ENCODE measurements around the gene OFD1.
"Not testable (repeated sequence)": the region's sequence is repeated elsewhere in the genome, so short reads cannot be mapped to it uniquely, and the experiment has no call there.

Gene OFD1

GRCh38 chrX:13721819-13722519 is 12.6 kb upstream of the OFD1 start (continued):
- TF ChIP-seq, protein P1, sequence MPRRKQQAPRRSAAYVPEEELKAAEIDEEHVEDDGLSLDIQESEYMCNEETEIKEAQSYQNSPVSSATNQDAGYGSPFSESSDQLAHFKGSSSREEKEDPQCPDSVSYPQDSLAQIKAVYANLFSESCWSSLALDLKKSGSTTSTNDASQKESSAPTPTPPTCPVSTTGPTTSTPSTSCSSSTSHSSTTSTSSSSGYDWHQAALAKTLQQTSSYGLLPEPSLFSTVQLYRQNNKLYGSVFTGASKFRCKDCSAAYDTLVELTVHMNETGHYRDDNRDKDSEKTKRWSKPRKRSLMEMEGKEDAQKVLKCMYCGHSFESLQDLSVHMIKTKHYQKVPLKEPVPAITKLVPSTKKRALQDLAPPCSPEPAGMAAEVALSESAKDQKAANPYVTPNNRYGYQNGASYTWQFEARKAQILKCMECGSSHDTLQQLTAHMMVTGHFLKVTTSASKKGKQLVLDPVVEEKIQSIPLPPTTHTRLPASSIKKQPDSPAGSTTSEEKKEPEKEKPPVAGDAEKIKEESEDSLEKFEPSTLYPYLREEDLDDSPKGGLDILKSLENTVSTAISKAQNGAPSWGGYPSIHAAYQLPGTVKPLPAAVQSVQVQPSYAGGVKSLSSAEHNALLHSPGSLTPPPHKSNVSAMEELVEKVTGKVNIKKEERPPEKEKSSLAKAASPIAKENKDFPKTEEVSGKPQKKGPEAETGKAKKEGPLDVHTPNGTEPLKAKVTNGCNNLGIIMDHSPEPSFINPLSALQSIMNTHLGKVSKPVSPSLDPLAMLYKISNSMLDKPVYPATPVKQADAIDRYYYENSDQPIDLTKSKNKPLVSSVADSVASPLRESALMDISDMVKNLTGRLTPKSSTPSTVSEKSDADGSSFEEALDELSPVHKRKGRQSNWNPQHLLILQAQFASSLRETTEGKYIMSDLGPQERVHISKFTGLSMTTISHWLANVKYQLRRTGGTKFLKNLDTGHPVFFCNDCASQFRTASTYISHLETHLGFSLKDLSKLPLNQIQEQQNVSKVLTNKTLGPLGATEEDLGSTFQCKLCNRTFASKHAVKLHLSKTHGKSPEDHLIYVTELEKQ (tag by site-specific recombination; IDR thresholded peaks at IDR 0.05; ENCODE audit: borderline replicate concordance), result peak; percentile 15; the same call in 1 of the 2 replicates
- TF ChIP-seq ZNF629 (tag by site-specific recombination; IDR thresholded peaks at IDR 0.05), result peak; percentile 60; the same call in 1 of the 2 replicates
- TF ChIP-seq ZNF19 (tag by site-specific recombination; IDR thresholded peaks at IDR 0.05; ENCODE audit: low read depth), result no peak
- no peak for TF ChIP-seq HOXC10 (CRISPR knock-in tag; IDR thresholded peaks at IDR 0.05)
- no peak for TF ChIP-seq PRDM4 (tag by site-specific recombination; IDR thresholded peaks at IDR 0.05)
- TF ChIP-seq ZEB2 (tag by site-specific recombination; IDR thresholded peaks at IDR 0.05), result peak; percentile 54
- 0 out of 2 replicates have a peak, but pooled peaks have one; percentile 18 for TF ChIP-seq ZBTB17 (tag by site-specific recombination; IDR thresholded peaks at IDR 0.05)
- TF ChIP-seq PRDM6 (tag by site-specific recombination; IDR thresholded peaks at IDR 0.05), result peak; percentile 94
- TF ChIP-seq ZNF366 (tag by site-specific recombination; conservative IDR thresholded peaks at IDR 0.05), result peak; percentile 41

DNA sequence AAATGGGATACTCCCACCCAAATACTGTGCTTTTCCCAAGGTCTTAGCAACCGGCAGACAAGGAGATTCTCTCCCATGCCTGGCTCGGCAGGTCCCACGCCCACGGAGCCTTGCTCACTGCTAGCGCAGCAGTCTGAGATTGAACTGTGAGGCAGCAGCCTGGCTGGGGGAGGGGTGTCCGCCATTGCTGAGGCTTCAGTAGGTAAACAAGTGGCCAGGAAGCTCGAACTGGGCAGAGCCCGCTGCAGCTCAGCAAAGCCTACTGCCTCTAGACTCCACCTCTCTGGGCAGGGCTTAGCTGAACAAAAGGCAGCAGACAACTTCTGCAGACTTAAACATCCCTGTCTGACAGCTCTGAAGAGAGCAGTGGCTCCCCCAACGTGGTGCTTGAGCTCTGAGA is 9.7 kb upstream of the OFD1 start:
- H3K4me3 ChIP-seq (ENCODE audit: low read depth, low read length); CTCF ChIA-PET; H3K27ac ChIP-seq (ENCODE audit: extremely low read depth, low read depth, low read length); H3K4me1 ChIP-seq (ENCODE audit: control insufficient read depth, insufficient read depth, low read length); H3K9me3 ChIP-seq (ENCODE audit: control insufficient read depth, insufficient read depth, low read depth, low read length): not testable (repeated sequence)
- H3K36me3 ChIP-seq (ENCODE audit: control insufficient read depth in 2 of 2, insufficient read depth in 1 of 2, low read length in 2 of 2), result peaks cover 14 to 19% of the 10 kb centered on the region in 2 experiments
- POLR2A ChIA-PET, result interaction anchor here (2.0 kb wide), 1 partner anchor 10 kb away, joined by 9 read pairs; the partner anchor contains the start of genes OFD1 and TRAPPC2

DNA sequence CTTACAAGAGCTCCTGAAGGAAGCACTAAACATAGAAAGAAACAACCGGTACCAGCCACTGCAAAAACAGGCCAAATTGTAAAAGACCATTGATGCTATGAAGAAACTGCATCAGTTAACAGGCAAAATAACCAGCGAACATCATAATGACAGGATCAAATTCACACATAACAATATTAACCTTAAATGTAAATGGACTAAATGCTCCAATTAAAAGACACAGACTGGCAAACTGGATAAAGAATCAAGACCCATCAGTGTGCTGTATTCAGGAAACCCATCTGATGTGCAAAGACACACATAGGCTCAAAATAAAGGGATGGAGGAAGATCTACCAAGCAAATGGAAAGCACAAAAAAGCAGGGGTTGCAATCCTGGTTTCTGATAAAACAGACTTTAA is 8.0 kb upstream of the OFD1 start:
- peaks cover 5 to 12% of the 10 kb centered on the region in 2 experiments for H3K36me3 ChIP-seq (ENCODE audit: control insufficient read depth in 2 of 2, insufficient read depth in 1 of 2, low read length in 2 of 2)
- H3K4me1 ChIP-seq (ENCODE audit: control insufficient read depth, insufficient read depth, low read length); H3K9me3 ChIP-seq (ENCODE audit: control insufficient read depth, insufficient read depth, low read depth, low read length); CTCF ChIA-PET; POLR2A ChIA-PET; H3K27ac ChIP-seq (ENCODE audit: extremely low read depth, low read depth, low read length); H3K4me3 ChIP-seq (ENCODE audit: low read depth, low read length): not testable (repeated sequence)
- peak; percentile 57 for TF ChIP-seq ZNF529 (tag by site-specific recombination; IDR thresholded peaks at IDR 0.05; ENCODE audit: insufficient replicate concordance)

DNA sequence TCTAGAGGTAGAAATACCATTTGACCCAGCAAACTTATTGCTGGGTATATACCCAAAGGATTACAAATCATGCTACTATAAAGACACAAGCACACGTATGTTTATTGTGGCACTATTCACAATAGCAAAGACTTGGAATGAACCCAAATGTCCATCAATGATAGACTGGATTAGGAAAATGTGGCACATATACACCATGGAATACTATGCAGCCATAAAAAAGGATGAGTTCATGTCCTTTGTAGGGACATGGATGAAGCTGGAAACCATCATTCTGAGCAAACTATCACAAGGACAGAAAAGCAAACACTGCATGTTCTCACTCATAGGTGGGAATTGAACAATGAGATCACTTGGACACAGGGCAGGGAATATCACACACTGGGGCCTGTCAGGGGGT is 4.0 kb upstream of the OFD1 start:
- TF ChIP-seq, protein P2, sequence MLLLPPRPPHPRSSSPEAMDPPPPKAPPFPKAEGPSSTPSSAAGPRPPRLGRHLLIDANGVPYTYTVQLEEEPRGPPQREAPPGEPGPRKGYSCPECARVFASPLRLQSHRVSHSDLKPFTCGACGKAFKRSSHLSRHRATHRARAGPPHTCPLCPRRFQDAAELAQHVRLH (tag by site-specific recombination; IDR thresholded peaks at IDR 0.05), result peak; percentile 70; the same call in 1 of the 2 replicates
- TF ChIP-seq ZNF146 (tag by site-specific recombination; IDR thresholded peaks at IDR 0.05), result peak; percentile 99
- H3K9me3 ChIP-seq (ENCODE audit: control insufficient read depth, insufficient read depth, low read depth, low read length); CTCF ChIA-PET; H3K27ac ChIP-seq (ENCODE audit: extremely low read depth, low read depth, low read length); POLR2A ChIA-PET; H3K4me3 ChIP-seq (ENCODE audit: low read depth, low read length); H3K4me1 ChIP-seq (ENCODE audit: control insufficient read depth, insufficient read depth, low read length): not testable (repeated sequence)
- peaks cover 0 to 14% of the 10 kb centered on the region in 2 experiments; a peak in 2 of 3 replicates for H3K36me3 ChIP-seq (ENCODE audit: control insufficient read depth in 2 of 2, insufficient read depth in 1 of 2, low read length in 2 of 2)
